Endothelial cell of umbilical vein (primary cell): ENCODE results near the gene RPL35. TPM values are rescaled to one million over a fixed set of nuclear protein-coding genes. Genes with fewer than 3 reads are reported as not detected.
A peak's percentile ranks its signal among the peaks of the same experiment; 100 is the strongest.

ENCODE experiments used
- BruUV-seq: library from RNA; stranded (reverse); fragments of 400-500 nt; replicated peaks from 2 replicates; lab custom pipeline; 2021; lab: Mats Ljungman, UMichigan
- CTCF ChIA-PET: fragments of 300-600, 350-600 bp; sonication (Branson Sonifier 250); formaldehyde crosslinking; loops from one replicate; lab custom pipeline; 2021; ENCODE audit warnings: antibody characterized with exemption, inconsistent platforms; lab: Charles Lee
- POLR2A ChIA-PET: fragments of 300-600, 350-600 bp; sonication (Branson Sonifier 250); formaldehyde crosslinking; loops from one replicate; lab custom pipeline; 2021; ENCODE audit warnings: antibody characterized with exemption, inconsistent platforms; lab: Charles Lee
- DNase-seq: peaks from one replicate; pipeline ENCODE4 v3.0.0-alpha.2; 2011; ENCODE audit warnings: low read depth, low spot score
- FAIRE-seq: peaks from 2 replicates; lab custom pipeline; 2011; peaks lifted over from hg19 to GRCh38; lab: Jason Lieb, UNC
- H2AFZ ChIP-seq: 2 replicates; pipeline ENCODE4 v1.6.0; 2012; ENCODE audit warnings: low read depth, low read length, control low read depth, inconsistent platforms
- H3K27ac ChIP-seq: 2 replicates; pipeline ENCODE4 v1.5.1; 2011; ENCODE audit warnings: low read depth, mild to moderate bottlenecking, control low read depth, low read length, moderate library complexity; ENCODE audit not compliant: insufficient read depth
- H3K27me3 ChIP-seq, 2 experiments: 2 replicates each; pipeline versions ENCODE4 v1.6.0 to v1.6.1; 2011; ENCODE audit warnings: low read length in 2 of 2, mixed read lengths in 1 of 2; ENCODE audit not compliant: control insufficient read depth in 2 of 2, insufficient read depth in 2 of 2
- H3K36me3 ChIP-seq, 2 experiments: 2 replicates in 1 of 2; 3 replicates in 1 of 2; pipeline ENCODE4 v1.5.1; 2011; ENCODE audit warnings: low read length in 2 of 2, mild to moderate bottlenecking in 1 of 2, moderate library complexity in 1 of 2; ENCODE audit not compliant: control insufficient read depth in 2 of 2, insufficient read depth in 2 of 2; ENCODE audit errors: extremely low read depth in 1 of 2
- H3K4me1 ChIP-seq: 3 replicates; pipeline ENCODE4 v1.5.1; 2011; ENCODE audit warnings: mild to moderate bottlenecking, low read length; ENCODE audit not compliant: control insufficient read depth, insufficient read depth; ENCODE audit errors: extremely low read depth
- H3K4me2 ChIP-seq: 2 replicates; pipeline ENCODE4 v1.6.1; 2011; ENCODE audit warnings: low read length, control low read depth, mixed read lengths; ENCODE audit not compliant: insufficient read depth
- H3K4me3 ChIP-seq, 3 experiments: fragments of 200-600 bp in 1 of 3; sonication (generic), shearing (Covaris generic) in 1 of 3; replicated peaks in 1 of 3; 2 replicates each; pipeline ENCODE4 v1.5.1; 2011 to 2016; ENCODE audit warnings: control low read depth in 3 of 3, low read length in 3 of 3, mild to moderate bottlenecking in 2 of 3, inconsistent platforms in 1 of 3, low read depth in 1 of 3, moderate library complexity in 1 of 3; ENCODE audit not compliant: insufficient read depth in 1 of 3
- H3K79me2 ChIP-seq: 2 replicates; pipeline ENCODE4 v1.6.0; 2012; ENCODE audit warnings: low read length, inconsistent platforms; ENCODE audit not compliant: control insufficient read depth, insufficient read depth
- H3K9ac ChIP-seq: replicated peaks from 2 replicates; pipeline ENCODE3; 2011; ENCODE audit warnings: low read length, control low read depth; ENCODE audit not compliant: insufficient read depth; ENCODE audit errors: extremely low read depth
- H3K9me1 ChIP-seq: replicated peaks from 3 replicates; pipeline ENCODE4 v1.6.0; 2011; ENCODE audit warnings: mild to moderate bottlenecking, low read length; ENCODE audit not compliant: control insufficient read depth, insufficient read depth; ENCODE audit errors: extremely low read depth
- H3K9me3 ChIP-seq: replicated peaks from 2 replicates; pipeline ENCODE4 v1.5.1; 2012; ENCODE audit warnings: low read length, inconsistent platforms; ENCODE audit not compliant: control insufficient read depth, insufficient read depth
- H4K20me1 ChIP-seq: replicated peaks from 2 replicates; pipeline ENCODE3; 2011; ENCODE audit warnings: mild to moderate bottlenecking, low read length; ENCODE audit not compliant: control insufficient read depth, insufficient read depth; ENCODE audit errors: extremely low read depth
- MYC ChIP-seq: IDR thresholded peaks from one replicate; pipeline ENCODE4 v1.6.1; 2011; ENCODE audit warnings: mild to moderate bottlenecking, low read depth, low read length
- dilution Hi-C: fragments of 300-500 bp; cut with MboI; formaldehyde crosslinking; loops from one replicate; pipeline ENCODE4 v1.15.0; 2019; ENCODE audit warnings: low sequenced_read_pairs; ENCODE audit not compliant: extremely low pct_ligation_motif_present
- intact Hi-C: fragments of 100-400 bp; cut with micrococcal nuclease; formaldehyde crosslinking; loops from one replicate; pipeline ENCODE4 v1.10.0; 2022
- polyA plus RNA-seq, 4 experiments: library from polyadenylated mRNA; depleted of rRNA in 3 of 4; stranded (reverse) in 3 of 4; unstranded in 1 of 4; fragments of >200 nt; gene quantifications; 2 replicates each; pipeline versions ENCODE4 v1.2.1 to v1.2.3, GENCODE V29; 2011 to 2012; ENCODE audit warnings: missing spikeins in 1 of 4
- total RNA-seq: library from RNA; stranded (reverse); gene quantifications from 2 replicates; pipeline ENCODE4 v1.2.3, GENCODE V29; 2021
- TF ChIP-seq, protein P1 (sequence below): IDR thresholded peaks from 2 replicates; pipeline ENCODE4 v1.6.1; 2011; ENCODE audit not compliant: insufficient read depth, insufficient read length
- TF ChIP-seq, protein P2 (sequence below), 2 donors: IDR thresholded peaks; 1 replicate in 1 of 2; 2 replicates in 1 of 2; pipeline ENCODE4 v1.5.1; 2011; ENCODE audit warnings: low read length in 2 of 2, mild to moderate bottlenecking in 2 of 2, moderate library complexity in 2 of 2, control low read depth in 1 of 2, inconsistent platforms in 1 of 2, low read depth in 1 of 2; ENCODE audit not compliant: insufficient read depth in 1 of 2; ENCODE audit errors: extremely low read depth in 1 of 2

The RPL35 gene
- total and polyA plus RNA-seq, 2 donors (not counting 3 experiments of a cell fraction or from before 2014, with no cell fraction given) = 1,230 to 2,206 TPM

DNA sequence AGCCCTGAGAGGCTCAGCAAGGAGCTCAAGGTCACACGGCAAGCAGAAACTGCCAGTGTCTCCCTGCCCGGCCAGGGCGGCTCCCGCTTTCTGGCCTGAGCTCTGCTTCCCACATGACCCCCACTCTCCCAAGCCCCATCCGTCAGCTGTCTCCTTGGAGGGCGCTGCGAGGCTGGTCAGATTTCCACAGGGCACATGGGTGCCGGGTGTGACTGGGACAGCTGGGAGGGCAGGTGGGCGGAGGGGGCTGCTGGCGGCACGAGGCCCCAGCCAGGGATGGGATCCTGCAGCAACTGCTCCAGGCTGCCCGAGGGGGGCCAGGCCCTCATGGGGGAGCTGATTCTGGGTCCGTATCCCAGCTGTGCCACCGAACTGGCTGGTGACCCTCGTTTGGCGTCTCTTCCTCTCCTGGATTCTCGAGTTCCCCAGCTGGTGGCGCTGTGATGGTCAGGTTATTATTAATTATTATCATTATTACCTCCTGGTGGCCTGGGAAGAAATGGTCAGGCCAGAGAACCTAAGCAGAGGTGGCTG, 21.4 kb downstream of the RPL35 start:
- Histone ChIP-seq H3K36me3 (no peaks in the 10 kb centered on the region), H3K9ac (no peak overlapping the region), H3K79me2 (no peaks in the 10 kb centered on the region), H3K9me3 (no peaks in the 10 kb centered on the region), H2AFZ (no peak overlapping the region), H3K9me1 (no peaks in the 10 kb centered on the region), H3K27me3 (no peaks in the 10 kb centered on the region), H3K4me2 (no peak overlapping the region), H4K20me1 (no peaks in the 10 kb centered on the region), H3K4me1 (peaks cover 2% of the 10 kb centered on the region), H3K27ac (no peak overlapping the region), H3K4me3 (no peak overlapping the region)
- FAIRE-seq = no peak
- intact Hi-C loops (no loop called here), dilution Hi-C loops (no loop called here)
- BruUV-seq = no TSS peak
- POLR2A ChIA-PET = no interaction called here
- DNase-seq = no peak
- CTCF ChIA-PET = interaction anchor here (0.6 to 11.5 kb wide), 19 partner anchors 8 to 302 kb away, joined by 3 to 173 read pairs (median 4); partner anchors contain the start of genes ARPC5L, NR6A1, OLFML2A and RPL35
- TF ChIP-seq, protein P1, sequence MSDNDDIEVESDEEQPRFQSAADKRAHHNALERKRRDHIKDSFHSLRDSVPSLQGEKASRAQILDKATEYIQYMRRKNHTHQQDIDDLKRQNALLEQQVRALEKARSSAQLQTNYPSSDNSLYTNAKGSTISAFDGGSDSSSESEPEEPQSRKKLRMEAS = no peak
- TF ChIP-seq, protein P2, sequence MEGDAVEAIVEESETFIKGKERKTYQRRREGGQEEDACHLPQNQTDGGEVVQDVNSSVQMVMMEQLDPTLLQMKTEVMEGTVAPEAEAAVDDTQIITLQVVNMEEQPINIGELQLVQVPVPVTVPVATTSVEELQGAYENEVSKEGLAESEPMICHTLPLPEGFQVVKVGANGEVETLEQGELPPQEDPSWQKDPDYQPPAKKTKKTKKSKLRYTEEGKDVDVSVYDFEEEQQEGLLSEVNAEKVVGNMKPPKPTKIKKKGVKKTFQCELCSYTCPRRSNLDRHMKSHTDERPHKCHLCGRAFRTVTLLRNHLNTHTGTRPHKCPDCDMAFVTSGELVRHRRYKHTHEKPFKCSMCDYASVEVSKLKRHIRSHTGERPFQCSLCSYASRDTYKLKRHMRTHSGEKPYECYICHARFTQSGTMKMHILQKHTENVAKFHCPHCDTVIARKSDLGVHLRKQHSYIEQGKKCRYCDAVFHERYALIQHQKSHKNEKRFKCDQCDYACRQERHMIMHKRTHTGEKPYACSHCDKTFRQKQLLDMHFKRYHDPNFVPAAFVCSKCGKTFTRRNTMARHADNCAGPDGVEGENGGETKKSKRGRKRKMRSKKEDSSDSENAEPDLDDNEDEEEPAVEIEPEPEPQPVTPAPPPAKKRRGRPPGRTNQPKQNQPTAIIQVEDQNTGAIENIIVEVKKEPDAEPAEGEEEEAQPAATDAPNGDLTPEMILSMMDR (IDR thresholded peaks at IDR 0.05; ENCODE audit: extremely low read depth in 1 of 2, insufficient read depth in 1 of 2, low read depth in 1 of 2, low read length in 2 of 2) = peak; percentile 47 to 54

DNA sequence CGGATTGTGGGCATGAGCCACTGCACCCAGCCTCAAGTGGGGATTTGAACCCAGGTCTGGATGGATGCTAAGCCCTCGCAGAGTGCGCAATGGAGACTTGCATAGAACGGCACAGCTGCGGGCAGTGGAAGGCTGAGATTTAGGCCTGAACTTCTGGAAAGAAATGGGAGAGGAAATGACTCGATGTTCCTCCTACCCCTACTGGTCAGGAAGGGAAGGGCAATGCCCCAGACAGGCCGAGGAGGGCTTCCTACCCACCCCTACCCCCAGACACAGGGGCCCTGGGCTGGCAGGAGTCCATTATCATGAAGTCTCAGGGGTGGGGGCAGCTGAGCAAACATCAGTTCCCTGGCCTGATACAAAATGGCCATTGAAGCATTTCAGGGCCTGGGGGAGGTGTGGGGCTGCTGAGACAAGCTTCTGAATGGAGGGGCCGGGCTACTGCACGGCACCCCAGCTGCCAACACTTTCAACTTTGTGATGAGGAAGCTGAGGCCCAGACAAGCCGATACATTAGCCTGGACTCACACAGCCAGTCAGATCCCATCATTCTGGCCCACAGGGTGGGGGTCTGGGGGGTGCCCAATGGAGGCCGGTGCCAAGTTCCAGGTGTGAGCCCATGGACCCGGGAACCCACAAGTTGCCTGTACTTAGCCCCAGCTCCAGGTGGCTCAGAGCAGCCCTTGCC, 22.0 kb downstream of the RPL35 start:
- Histone ChIP-seq H3K79me2 (no peaks in the 10 kb centered on the region), H2AFZ (peak overlapping the region; percentile 67), H3K4me3 (no peak overlapping the region), H3K9ac (no peak overlapping the region), H3K9me1 (no peaks in the 10 kb centered on the region), H3K9me3 (no peaks in the 10 kb centered on the region), H3K4me1 (peaks cover 6% of the 10 kb centered on the region), H3K36me3 (no peaks in the 10 kb centered on the region), H3K27ac (no peak overlapping the region), H3K4me2 (no peak overlapping the region), H3K27me3 (no peaks in the 10 kb centered on the region), H4K20me1 (no peaks in the 10 kb centered on the region)
- peak; percentile 12 for FAIRE-seq
- CTCF ChIA-PET = interaction anchor here (0.7 to 11.5 kb wide), 19 partner anchors 9 to 302 kb away, joined by 3 to 173 read pairs (median 5); partner anchors contain the start of genes ARPC5L, NR6A1, OLFML2A and RPL35
- no TSS peak for BruUV-seq
- intact Hi-C loops = no loop called here
- TF ChIP-seq MYC = no peak
- TF ChIP-seq, protein P2 (IDR thresholded peaks at IDR 0.05; ENCODE audit: extremely low read depth in 1 of 2, insufficient read depth in 1 of 2, low read depth in 1 of 2, low read length in 2 of 2) = peak; percentile 41 to 73
- dilution Hi-C loops = no loop called here
- POLR2A ChIA-PET = no interaction called here
- peak; percentile 62 for DNase-seq
